Urinary bladder (tissue), 4 donors: ENCODE results near the gene CHRNA1. TPM values are rescaled to one million over a fixed set of nuclear protein-coding genes. Genes with fewer than 3 reads are reported as not detected.

Source experiments
- DNase-seq: peaks from one replicate; pipeline ENCODE4 v3.0.0-alpha.2; 2015; ENCODE audit errors: extremely low spot score
- H3K27ac ChIP-seq: one replicate; pipeline ENCODE4 v1.5.1; 2013; ENCODE audit warnings: low read depth, mild to moderate bottlenecking, moderate library complexity
- H3K36me3 ChIP-seq: one replicate; pipeline ENCODE4 v1.6.1; 2013; ENCODE audit warnings: mild to moderate bottlenecking, moderate library complexity; ENCODE audit not compliant: insufficient read depth
- H3K4me1 ChIP-seq: one replicate; pipeline ENCODE4 v1.6.1; 2013; ENCODE audit warnings: mild to moderate bottlenecking, moderate library complexity; ENCODE audit not compliant: insufficient read depth
- H3K4me3 ChIP-seq: one replicate; pipeline ENCODE4 v1.5.1; 2013; ENCODE audit warnings: low read depth, low read length
- WGBS: extraction: QIAGEN DNeasy Blood & Tissue Kit; methylation state at CpG from one replicate; pipeline ENCODE4 v1.1.7; 2013; 5-methylcytosine and 5-hydroxymethylcytosine counted together
- polyA plus RNA-seq: library from polyadenylated mRNA; stranded (reverse); fragments of 200-250 nt; gene quantifications from one replicate; pipeline ENCODE4 v1.2.3, GENCODE V29; 2013
- total RNA-seq: library from RNA; depleted of rRNA; stranded (reverse); fragments of >200 nt; gene quantifications from one replicate; pipeline ENCODE4 v1.2.3, GENCODE V29; 2014
- donor health status: healthy with polysubstance abuse.
- donor health status: healthy.

Gene CHRNA1
- total RNA-seq, result 6.3 TPM
- polyA plus RNA-seq, result not detected

DNA sequence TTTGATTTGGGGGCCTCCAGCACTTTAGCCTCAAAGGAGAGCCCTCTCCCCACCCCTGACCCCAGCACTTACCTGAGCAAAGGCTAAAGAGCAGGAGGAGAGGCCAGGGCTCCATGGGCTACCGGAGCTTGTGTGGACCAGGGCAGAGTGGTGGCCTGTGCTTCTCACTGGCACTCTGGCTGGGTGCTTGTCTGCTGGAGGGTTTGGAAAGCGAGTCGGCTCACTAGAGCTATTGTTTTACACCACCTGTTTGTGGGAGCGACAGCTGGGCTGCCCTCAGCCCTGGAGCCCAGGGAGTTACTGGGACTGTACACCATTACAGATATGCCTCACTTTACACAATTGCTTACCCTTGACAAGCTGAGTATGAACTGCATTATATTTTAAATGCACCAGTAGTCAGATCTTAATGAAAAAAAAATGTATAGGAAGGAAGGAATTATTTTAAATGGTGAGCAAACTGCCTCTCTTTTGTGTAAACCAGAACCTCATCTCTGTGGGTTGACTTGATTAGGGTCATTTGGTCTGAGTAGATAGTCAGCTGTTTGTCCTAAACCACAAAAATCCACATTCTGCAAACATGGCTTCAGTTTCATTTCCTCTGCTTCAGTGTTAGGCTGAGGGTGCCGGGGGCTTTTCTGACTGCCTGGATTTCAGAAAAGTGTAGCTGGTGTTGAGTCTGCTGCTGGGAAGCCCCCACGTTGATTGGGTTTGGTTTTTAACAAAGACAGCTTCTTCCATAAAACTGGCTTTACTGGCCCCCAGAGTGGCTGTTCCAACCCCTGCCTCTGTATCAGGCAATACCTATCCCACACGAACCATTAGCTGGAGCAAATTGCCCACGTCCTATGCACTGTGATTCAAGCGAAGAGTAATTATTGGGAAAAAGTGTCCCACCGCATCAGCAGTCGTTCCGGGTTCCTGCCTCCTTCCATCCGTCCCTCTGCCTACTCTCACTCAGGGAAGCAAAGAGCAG, at the start of gene CHRNA1:
Gene CHRNA1, minus strand, starts transcription at position 193 of the 976 bp plus-strand sequence. Its CDS starts 78 bp downstream, at position 115.
- Histone ChIP-seq H3K36me3 (no peaks in the 10 kb centered on the region), H3K27ac (no peak within 1 kb of the TSS), H3K4me3 (no peak within 1 kb of the TSS), H3K4me1 (no peaks in the 10 kb centered on the region)
- no peak for DNase-seq
- WGBS, result 84% methylated on average over 13 of the region's 13 CpGs

GRCh38 chr2:174812037-174812436, 47.8 kb upstream of the CHRNA1 start:
- DNase-seq, result no peak
- Histone ChIP-seq H3K36me3 (peaks cover 1% of the 10 kb centered on the region), H3K4me1 (no peaks in the 10 kb centered on the region), H3K4me3 (no peak overlapping the region), H3K27ac (no peak overlapping the region)
- WGBS, result 98% methylated on average over 7 of the region's 7 CpGs

- 70% methylated on average over 1 of the region's 1 CpG for WGBS
- Histone ChIP-seq H3K4me3 (no peak overlapping the region), H3K27ac (no peak overlapping the region), H3K36me3 (peaks cover 1% of the 10 kb centered on the region), H3K4me1 (no peaks in the 10 kb centered on the region)
- no peak for DNase-seq
These were observed 43.7 kb upstream of the CHRNA1 start for GRCh38 chr2:174807931-174808330.

DNA sequence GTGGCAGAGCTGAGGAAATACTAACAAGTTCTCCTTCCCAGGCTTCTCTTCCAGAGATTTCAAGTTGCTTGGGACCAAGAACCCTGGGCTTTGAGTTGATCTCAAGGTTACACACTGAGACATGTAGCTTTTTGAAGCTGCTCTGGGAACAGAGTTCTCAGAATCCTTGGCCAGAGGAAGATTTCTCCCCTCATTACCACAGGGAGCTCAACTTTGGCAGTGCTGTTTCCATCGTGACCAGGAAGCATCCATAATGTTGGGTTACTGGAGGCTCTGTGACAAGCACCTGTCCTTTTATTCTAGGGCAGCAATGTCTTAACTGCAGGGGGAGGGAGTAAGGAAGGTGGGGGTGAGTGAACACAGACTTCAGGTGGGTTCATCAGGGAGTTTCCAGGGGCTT, 41.5 kb upstream of the CHRNA1 start:
- WGBS, result 76% methylated on average over 1 of the region's 1 CpG
- peaks cover 1% of the 10 kb centered on the region for H3K36me3 ChIP-seq
- no peak for DNase-seq

GRCh38 chr2:174802459-174802858, 38.2 kb upstream of the CHRNA1 start:
- WGBS, result 92% methylated on average over 4 of the region's 4 CpGs
- H3K4me1 ChIP-seq, result no peaks in the 10 kb centered on the region

More for the DNA sequence above, 41.5 kb upstream of the CHRNA1 start:
- H3K4me1 ChIP-seq, result no peaks in the 10 kb centered on the region
- no peak overlapping the region for H3K4me3 ChIP-seq
- no peak overlapping the region for H3K27ac ChIP-seq

DNA sequence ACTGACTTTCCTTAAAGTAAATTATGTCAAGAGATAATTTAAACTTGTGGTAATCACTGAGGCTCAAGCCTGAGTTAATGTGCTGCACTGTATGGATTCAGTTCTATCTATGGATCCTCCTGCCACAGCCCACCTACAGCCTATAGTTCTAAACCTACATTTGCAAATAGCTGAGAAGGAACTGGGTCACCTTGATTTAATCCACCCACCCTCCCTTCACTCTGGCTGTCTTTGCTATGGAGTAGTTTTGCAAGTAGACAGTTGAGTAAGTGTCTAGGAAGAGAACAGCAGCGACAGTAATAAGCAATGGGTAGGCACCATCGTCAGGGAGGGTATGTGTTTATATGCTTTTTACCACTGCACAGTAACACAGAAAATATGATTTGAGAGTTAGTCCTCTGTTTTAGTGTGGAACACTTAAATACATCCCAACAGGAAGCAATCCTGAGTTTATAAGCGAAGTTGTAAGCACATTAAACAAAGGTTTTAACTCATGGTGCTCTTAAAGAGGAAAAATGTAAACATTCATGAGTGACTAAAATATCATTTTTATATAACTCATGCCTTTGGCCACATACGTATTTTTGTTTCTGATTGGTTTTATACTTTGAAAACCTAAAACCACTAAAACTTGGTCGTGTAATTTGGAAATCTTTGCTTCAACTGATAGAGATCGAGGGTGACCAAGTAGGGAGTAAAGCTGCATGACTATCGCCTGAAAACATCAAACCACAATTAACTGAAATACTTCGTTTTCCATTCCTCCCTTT, 36.3 kb upstream of the CHRNA1 start:
- H3K4me1 ChIP-seq, result no peaks in the 10 kb centered on the region
- H3K4me3 ChIP-seq, result no peak overlapping the region
- no peak for DNase-seq
- H3K27ac ChIP-seq, result no peak overlapping the region
- H3K36me3 ChIP-seq, result no peaks in the 10 kb centered on the region
- 54% methylated on average over 8 of the region's 8 CpGs for WGBS

More at GRCh38 chr2:174802459-174802858, 38.2 kb upstream of the CHRNA1 start:
- DNase-seq, result no peak
- Histone ChIP-seq H3K4me3 (no peak overlapping the region), H3K36me3 (no peaks in the 10 kb centered on the region), H3K27ac (no peak overlapping the region)

DNA sequence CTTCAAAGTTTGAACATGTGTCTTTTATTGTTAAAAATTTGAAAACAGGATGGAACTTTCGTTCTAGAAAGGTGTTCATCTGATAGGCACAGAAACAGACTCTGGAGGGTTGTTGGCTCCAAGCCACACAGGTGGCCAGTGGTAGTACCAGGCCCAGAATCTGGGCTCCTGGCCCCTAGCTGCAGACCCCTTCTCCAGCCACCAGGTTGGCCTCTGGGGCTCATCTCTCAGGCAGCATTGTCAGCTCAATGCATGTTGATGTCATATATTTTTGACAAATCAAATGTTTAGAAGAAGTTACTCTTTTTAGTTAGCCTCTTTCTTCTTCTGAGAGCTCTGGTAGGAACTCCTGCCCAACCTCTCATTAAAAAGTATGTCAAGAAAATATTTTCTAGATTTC, 34.5 kb upstream of the CHRNA1 start:
- no peak for DNase-seq
- WGBS, result 95% methylated on average over 1 of the region's 1 CpG
- Histone ChIP-seq H3K4me1 (no peaks in the 10 kb centered on the region), H3K4me3 (no peak overlapping the region), H3K36me3 (no peaks in the 10 kb centered on the region), H3K27ac (no peak overlapping the region)

DNA sequence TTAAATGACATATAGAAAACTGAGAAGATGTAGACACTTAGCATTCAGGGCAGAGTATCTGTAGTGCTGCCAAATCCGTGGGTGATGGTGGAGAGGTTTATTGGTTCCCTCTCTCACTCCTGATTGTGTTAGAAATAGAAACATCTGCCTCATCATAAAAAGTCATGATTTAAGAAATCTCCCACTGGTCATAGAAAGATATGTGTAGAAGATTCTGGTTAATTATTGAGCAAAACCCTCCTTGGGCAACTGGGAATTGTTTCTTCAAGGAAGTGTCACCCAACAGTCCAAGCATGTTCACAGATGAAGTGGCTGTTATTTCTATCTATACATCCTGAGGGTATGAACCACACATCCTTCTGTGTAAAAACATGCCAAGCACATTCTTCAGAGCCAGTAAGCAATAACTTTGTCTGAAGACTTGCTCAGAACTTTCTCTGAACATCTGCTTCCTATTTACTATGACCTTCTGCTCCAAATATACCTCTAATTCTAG, 33.6 kb upstream of the CHRNA1 start:
- WGBS, result 72% methylated on average over 1 of the region's 1 CpG
- no peak overlapping the region for H3K27ac ChIP-seq

DNA sequence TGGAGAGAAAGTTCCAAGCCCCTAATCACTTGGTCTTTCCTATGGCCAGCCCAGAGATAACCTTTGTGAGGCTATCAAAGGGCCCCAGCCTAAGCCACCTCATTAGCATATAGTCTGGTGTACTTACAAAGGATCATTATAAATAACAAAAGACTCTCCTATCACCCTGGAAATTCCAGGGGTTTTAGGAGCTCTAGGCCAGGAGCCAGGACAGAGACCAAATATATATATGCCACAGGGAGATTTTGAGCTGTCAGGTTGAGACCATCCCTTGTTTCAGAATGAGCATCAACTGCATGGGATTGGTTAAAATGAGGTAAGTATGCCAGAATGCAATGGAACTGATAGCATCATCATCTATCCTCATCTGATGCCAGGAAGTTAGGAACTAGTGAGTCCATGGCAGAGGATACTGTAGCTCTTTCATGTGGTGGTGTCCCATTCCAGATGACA, 32.1 kb upstream of the CHRNA1 start:
- Histone ChIP-seq H3K36me3 (no peaks in the 10 kb centered on the region), H3K4me1 (no peaks in the 10 kb centered on the region), H3K27ac (no peak overlapping the region), H3K4me3 (no peak overlapping the region)
- DNase-seq, result no peak

More for the DNA sequence above, 33.6 kb upstream of the CHRNA1 start:
- Histone ChIP-seq H3K4me3 (no peak overlapping the region), H3K4me1 (no peaks in the 10 kb centered on the region), H3K36me3 (no peaks in the 10 kb centered on the region)
- DNase-seq, result no peak

DNA sequence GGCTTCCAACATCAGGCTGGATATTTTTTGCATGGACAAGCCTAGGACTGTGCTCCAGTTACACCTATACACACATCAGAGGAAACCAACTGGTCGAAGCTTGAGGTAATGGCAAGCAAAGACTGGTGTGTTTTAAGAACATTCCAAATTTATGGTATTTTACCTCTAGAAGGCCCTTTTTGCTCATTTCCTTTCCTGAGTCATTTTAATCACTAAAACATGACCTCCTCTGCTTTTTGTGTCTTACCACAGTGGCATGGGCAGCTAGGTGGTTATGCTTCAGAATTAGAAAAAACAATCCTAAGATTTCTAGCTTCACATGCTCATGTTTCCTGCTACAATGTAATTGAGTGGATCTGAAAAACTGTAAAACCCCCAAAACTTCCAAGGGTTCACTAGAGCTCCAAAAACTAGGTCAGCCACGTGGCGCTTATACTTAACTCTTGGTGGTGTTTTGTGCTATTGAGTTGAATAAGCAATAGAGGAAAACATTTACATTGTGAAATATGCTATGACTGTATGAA, 30.6 kb upstream of the CHRNA1 start:
- no peak overlapping the region for H3K27ac ChIP-seq
- H3K4me1 ChIP-seq, result no peaks in the 10 kb centered on the region
- H3K4me3 ChIP-seq, result no peak overlapping the region
- DNase-seq, result no peak
- H3K36me3 ChIP-seq, result no peaks in the 10 kb centered on the region
- 82% methylated on average over 3 of the region's 3 CpGs for WGBS

GRCh38 chr2:174792309-174793025, 28.2 kb upstream of the CHRNA1 start:
- H3K36me3 ChIP-seq, result no peaks in the 10 kb centered on the region
- 86% methylated on average over 7 of the region's 7 CpGs for WGBS
- no peak overlapping the region for H3K4me3 ChIP-seq
- DNase-seq, result no peak
- H3K27ac ChIP-seq, result no peak overlapping the region
- no peaks in the 10 kb centered on the region for H3K4me1 ChIP-seq

DNA sequence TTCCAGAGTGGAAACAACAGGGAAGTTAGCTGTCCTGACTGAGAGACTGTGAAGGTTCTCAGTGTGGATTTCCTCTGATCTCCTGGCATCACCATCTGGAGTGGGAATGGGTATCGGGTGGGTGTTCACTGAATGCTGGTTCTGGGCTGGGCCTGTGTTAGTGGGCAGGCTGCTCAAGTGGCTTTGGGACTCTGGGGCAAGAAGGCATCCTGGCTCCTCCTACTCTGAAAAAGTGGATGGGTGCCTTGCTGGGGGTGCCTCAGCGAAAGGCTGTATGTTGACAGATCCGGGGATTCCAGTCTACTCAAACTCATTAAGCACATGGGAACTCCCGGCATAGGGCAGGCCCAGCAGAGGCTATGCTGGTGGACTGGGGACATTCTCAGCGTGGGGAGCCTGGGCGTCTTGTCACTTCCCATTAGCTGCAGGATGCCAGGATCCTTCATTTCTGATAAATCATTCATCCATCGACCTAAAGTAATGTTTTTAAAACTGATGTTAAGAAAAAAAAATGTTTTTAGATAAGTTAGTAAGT, 27.5 kb upstream of the CHRNA1 start:
- 80% methylated on average over 7 of the region's 7 CpGs for WGBS
- Histone ChIP-seq H3K4me3 (no peak overlapping the region), H3K4me1 (no peaks in the 10 kb centered on the region), H3K27ac (no peak overlapping the region), H3K36me3 (no peaks in the 10 kb centered on the region)
- DNase-seq, result no peak

DNA sequence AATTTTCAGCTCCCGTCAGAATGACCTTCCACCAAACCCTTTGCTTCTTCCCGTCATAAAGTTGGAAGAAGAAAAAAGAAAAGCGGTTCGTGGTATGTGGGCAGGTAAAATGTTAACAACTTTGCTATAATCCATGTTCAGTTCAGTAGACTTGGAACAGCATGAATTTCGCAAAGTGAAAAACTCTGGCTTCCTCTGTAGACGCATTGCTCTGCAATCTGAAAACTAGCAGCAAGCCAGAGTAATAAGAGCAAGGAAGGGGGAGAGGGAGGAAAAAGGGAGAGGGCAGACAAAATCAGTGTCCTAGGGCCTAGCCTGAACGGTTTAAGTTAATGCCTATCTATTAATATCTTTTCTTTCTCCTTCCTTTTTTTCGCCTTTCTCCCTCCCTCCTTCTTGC, 26.7 kb upstream of the CHRNA1 start:
- no peak overlapping the region for H3K4me3 ChIP-seq
- H3K4me1 ChIP-seq, result no peaks in the 10 kb centered on the region
- no peak overlapping the region for H3K27ac ChIP-seq
- DNase-seq, result no peak
- no peaks in the 10 kb centered on the region for H3K36me3 ChIP-seq
- 75% methylated on average over 8 of the region's 8 CpGs for WGBS
